Gastrocnemius medialis (tissue), 4 donors: ENCODE data around the gene FOXO6. TPM values are rescaled to one million over a fixed set of nuclear protein-coding genes. Genes with fewer than 3 reads are reported as not detected.
A peak's percentile ranks its signal among the peaks of the same experiment; 100 is the strongest.

Experiments
- ATAC-seq, 2 donors: fragments of 150-250 bp; one replicate each; pipeline ENCODE4 v1.9.1; 2016
- DNase-seq, 2 donors: peaks; one replicate each; pipeline ENCODE4 v3.0.0-alpha.2; 2019
- H3K27ac ChIP-seq, 4 donors: fragments of 200-600 bp; sonication (generic); 1 replicate in 1 of 4; 2 replicates in 3 of 4; pipeline ENCODE4 v1.5.1; 2016 to 2018; ENCODE audit warnings: mild to moderate bottlenecking in 2 of 4, moderate library complexity in 1 of 4
- H3K27me3 ChIP-seq, 3 donors: fragments of 200-600 bp; sonication (generic) in 2 of 3; 1 replicate in 1 of 3; 2 replicates in 2 of 3; pipeline versions ENCODE4 v1.5.1 to v1.6.0; 2016 to 2019; ENCODE audit warnings: mild to moderate bottlenecking in 1 of 3, moderate library complexity in 1 of 3
- H3K36me3 ChIP-seq, 2 donors: fragments of 200-600 bp; sonication (generic) in 1 of 2; one replicate each; pipeline ENCODE4 v1.5.1; 2017 to 2018
- H3K4me1 ChIP-seq, 2 donors: fragments of 200-600 bp; sonication (generic) in 1 of 2; one replicate each; pipeline ENCODE4 v1.5.1; 2016 to 2017; ENCODE audit warnings: mild to moderate bottlenecking in 2 of 2
- H3K4me3 ChIP-seq, 4 donors: fragments of 200-600 bp; sonication (generic) in 3 of 4; 1 replicate in 1 of 4; 2 replicates in 3 of 4; pipeline ENCODE4 v1.5.1; 2016 to 2019; ENCODE audit warnings: mild to moderate bottlenecking in 2 of 4
- H3K9me3 ChIP-seq, 3 donors: fragments of 200-600 bp; sonication (generic) in 2 of 3; 1 replicate in 1 of 3; 2 replicates in 2 of 3; pipeline ENCODE4 v1.5.1; 2016 to 2019
- POLR2A ChIP-seq, 2 donors: fragments of 450-650 bp; IDR thresholded peaks; one replicate each; pipeline ENCODE4 v1.6.1; 2017; ENCODE audit warnings: antibody characterized with exemption in 2 of 2, mild to moderate bottlenecking in 2 of 2, moderate library complexity in 2 of 2
- in situ Hi-C, 4 donors: fragments of 200-750 bp; cut with MboI; loops; one replicate each; pipeline versions ENCODE4 v1.15.0 to v1.8.0; 2017; ENCODE audit warnings: low sequenced_read_pairs in 4 of 4
- intact Hi-C: fragments of 100-400 bp; cut with DNase I; formaldehyde crosslinking; loops from one replicate; pipeline ENCODE4 v1.15.1; 2023; ENCODE audit warnings: low total_unique reads
- total RNA-seq, 4 donors: library from RNA; depleted of rRNA; stranded (reverse); fragments of >200 nt; gene quantifications; one replicate each; pipeline versions ENCODE4 v1.1.0 to v1.2.3, GENCODE V29; 2016
- TF ChIP-seq, protein P1 (sequence below), 5 experiments: fragments of 450-650 bp in 3 of 5; fragments of 200-600 bp in 2 of 5; sonication (generic) in 2 of 5; IDR thresholded peaks in 4 of 5; conservative IDR thresholded peaks in 1 of 5; 1 replicate in 4 of 5; 2 replicates in 1 of 5; pipeline ENCODE4 v1.5.1; 2016 to 2019; ENCODE audit warnings: antibody characterized with exemption in 5 of 5, mild to moderate bottlenecking in 3 of 5, moderate library complexity in 3 of 5

FOXO6 gene
- total RNA-seq, 4 donors from 2014 or later = 0.20 to 3.9 (median 0.94) TPM

DNA sequence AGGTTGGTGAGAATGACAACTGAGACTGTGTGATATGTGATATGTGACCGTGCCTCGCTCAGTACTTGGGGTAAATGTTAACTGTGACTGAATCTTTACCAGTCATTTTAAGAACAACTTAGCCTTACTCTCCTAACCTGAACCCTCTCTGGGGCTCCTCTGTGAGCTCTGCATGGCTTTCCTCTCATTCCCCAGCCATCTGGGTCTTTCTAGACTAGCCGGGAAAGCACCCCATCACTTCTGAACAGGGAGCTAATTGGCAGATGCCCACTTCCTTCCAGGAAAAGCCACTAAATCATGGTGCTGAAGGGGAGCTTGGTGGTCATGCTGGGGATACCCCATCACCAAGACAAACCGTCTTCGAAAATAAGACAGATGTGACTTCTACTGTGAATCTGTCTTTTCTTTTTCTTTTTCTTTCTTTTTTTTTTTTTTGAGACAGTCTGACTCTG is 16.5 kb upstream of the FOXO6 start:
- ATAC-seq (no peak), DNase-seq (no peak)
- Histone ChIP-seq H3K27ac (peak overlapping the region; percentile 50 to 98 (median 89)), H3K4me1 (peaks cover 33% of the 10 kb centered on the region in 2 donors), H3K9me3 (no peaks in the 10 kb centered on the region), H3K4me3 (no peak overlapping the region), H3K36me3 (no peaks in the 10 kb centered on the region), H3K27me3 (no peaks in the 10 kb centered on the region)
- intact Hi-C loops = no loop called here
- TF ChIP-seq POLR2A (IDR thresholded peaks at IDR 0.05) = no peak
- in situ Hi-C loops = no loop called here

GRCh38 chr1:41345434-41346075 is 15.7 kb upstream of the FOXO6 start:
- Histone ChIP-seq H3K9me3 (no peaks in the 10 kb centered on the region), H3K36me3 (no peaks in the 10 kb centered on the region), H3K27me3 (no peaks in the 10 kb centered on the region), H3K4me3 (no peak overlapping the region), H3K4me1 (peaks cover 33% of the 10 kb centered on the region in 2 donors), H3K27ac (no peak overlapping the region)
- in situ Hi-C loops (no loop called here), intact Hi-C loops (no loop called here)
- ATAC-seq (no peak), DNase-seq (no peak)
- TF ChIP-seq, protein P1, sequence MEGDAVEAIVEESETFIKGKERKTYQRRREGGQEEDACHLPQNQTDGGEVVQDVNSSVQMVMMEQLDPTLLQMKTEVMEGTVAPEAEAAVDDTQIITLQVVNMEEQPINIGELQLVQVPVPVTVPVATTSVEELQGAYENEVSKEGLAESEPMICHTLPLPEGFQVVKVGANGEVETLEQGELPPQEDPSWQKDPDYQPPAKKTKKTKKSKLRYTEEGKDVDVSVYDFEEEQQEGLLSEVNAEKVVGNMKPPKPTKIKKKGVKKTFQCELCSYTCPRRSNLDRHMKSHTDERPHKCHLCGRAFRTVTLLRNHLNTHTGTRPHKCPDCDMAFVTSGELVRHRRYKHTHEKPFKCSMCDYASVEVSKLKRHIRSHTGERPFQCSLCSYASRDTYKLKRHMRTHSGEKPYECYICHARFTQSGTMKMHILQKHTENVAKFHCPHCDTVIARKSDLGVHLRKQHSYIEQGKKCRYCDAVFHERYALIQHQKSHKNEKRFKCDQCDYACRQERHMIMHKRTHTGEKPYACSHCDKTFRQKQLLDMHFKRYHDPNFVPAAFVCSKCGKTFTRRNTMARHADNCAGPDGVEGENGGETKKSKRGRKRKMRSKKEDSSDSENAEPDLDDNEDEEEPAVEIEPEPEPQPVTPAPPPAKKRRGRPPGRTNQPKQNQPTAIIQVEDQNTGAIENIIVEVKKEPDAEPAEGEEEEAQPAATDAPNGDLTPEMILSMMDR (IDR thresholded peaks at IDR 0.05 in 4 of 5, conservative IDR thresholded peaks at IDR 0.05 in 1 of 5) = no peak
- TF ChIP-seq POLR2A (IDR thresholded peaks at IDR 0.05) = no peak

DNA sequence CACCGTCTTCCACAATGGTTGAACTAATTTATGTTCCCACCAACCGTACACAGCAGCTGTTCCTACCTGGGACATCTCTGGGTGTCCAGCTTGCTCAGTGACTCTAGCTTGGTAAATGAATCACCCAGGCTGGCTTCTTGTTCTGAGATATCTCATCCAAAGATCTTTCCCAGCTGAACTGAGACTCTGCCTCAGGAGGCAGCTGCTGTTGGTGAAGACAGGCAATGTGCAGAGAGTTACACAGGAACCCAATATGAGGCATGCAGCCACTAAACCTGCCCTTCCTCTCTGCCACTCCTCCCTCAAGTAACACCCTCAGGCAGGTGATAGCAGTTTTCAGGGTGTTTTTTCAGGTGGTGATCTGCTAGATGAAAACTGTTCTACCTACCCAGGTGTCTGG is 14.0 kb upstream of the FOXO6 start:
- TF ChIP-seq, protein P1 (IDR thresholded peaks at IDR 0.05 in 4 of 5, conservative IDR thresholded peaks at IDR 0.05 in 1 of 5) = no peak
- TF ChIP-seq POLR2A (IDR thresholded peaks at IDR 0.05) = no peak
- no peaks in the 10 kb centered on the region for H3K27me3 ChIP-seq

DNA sequence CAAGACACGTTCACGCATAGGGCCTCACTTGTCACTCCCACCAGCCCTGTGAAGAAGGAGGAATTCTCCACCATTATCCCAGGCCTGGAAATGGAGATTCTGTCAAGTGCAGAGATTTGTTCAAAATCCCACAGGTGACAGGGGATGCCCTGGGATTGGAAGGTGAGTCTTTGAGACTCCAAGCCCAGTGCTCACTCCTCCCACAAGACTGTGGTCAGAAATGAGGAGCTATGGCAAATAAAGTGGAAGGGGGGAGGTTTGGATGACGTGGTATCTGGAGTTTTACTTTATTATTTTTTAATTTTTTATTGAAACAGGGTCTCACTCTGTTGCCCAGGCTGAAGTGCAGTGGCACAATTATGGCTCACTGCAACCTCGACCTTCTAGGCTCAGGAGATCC is 12.8 kb upstream of the FOXO6 start:
- no peak overlapping the region for H3K27ac ChIP-seq

More for the DNA sequence above, 14.0 kb upstream of the FOXO6 start:
- Histone ChIP-seq H3K9me3 (no peaks in the 10 kb centered on the region), H3K27ac (peak overlapping the region in 2 of 4 donors; percentile 30 to 31), H3K4me3 (no peak overlapping the region), H3K4me1 (peaks cover 19 to 22% of the 10 kb centered on the region in 2 donors), H3K36me3 (no peaks in the 10 kb centered on the region)
- DNase-seq (no peak), ATAC-seq (peak in 1 of 2 donors; percentile 20)
- intact Hi-C loops = no loop called here
- in situ Hi-C loops = no loop called here

GRCh38 chr1:41349361-41350054 is 11.7 kb upstream of the FOXO6 start:
- intact Hi-C loops = loop anchor here (10.0 kb wide), 1 partner anchor 315 kb away; no protein-coding TSS in a partner anchor
- in situ Hi-C loops = no loop called here
- H3K9me3 ChIP-seq = no peaks in the 10 kb centered on the region
- ATAC-seq (no peak), DNase-seq (no peak)
- TF ChIP-seq, protein P1 (IDR thresholded peaks at IDR 0.05 in 4 of 5, conservative IDR thresholded peaks at IDR 0.05 in 1 of 5) = no peak
- no peak for TF ChIP-seq POLR2A (IDR thresholded peaks at IDR 0.05)
- H3K36me3 ChIP-seq = no peaks in the 10 kb centered on the region
- no peak overlapping the region for H3K4me3 ChIP-seq
- peaks cover 4% of the 10 kb centered on the region in 2 donors for H3K4me1 ChIP-seq
- H3K27me3 ChIP-seq = no peaks in the 10 kb centered on the region
- no peak overlapping the region for H3K27ac ChIP-seq

More for the DNA sequence above, 12.8 kb upstream of the FOXO6 start:
- Histone ChIP-seq H3K4me3 (no peak overlapping the region), H3K4me1 (peaks cover 11 to 13% of the 10 kb centered on the region in 2 donors), H3K9me3 (no peaks in the 10 kb centered on the region), H3K27me3 (no peaks in the 10 kb centered on the region), H3K36me3 (no peaks in the 10 kb centered on the region)
- intact Hi-C loops (no loop called here), in situ Hi-C loops (no loop called here)
- TF ChIP-seq POLR2A (IDR thresholded peaks at IDR 0.05) = no peak
- TF ChIP-seq, protein P1 (IDR thresholded peaks at IDR 0.05 in 4 of 5, conservative IDR thresholded peaks at IDR 0.05 in 1 of 5) = no peak
- no peak for DNase-seq
- ATAC-seq = no peak
